ENCODE results near the gene IGSF1. TPM values are rescaled to one million over a fixed set of nuclear protein-coding genes. Genes with fewer than 3 reads are reported as not detected.

IGSF1 gene
- total and polyA plus RNA-seq, 2 of the 4 experiments (the other 2 are of a cell fraction): not detected

DNA sequence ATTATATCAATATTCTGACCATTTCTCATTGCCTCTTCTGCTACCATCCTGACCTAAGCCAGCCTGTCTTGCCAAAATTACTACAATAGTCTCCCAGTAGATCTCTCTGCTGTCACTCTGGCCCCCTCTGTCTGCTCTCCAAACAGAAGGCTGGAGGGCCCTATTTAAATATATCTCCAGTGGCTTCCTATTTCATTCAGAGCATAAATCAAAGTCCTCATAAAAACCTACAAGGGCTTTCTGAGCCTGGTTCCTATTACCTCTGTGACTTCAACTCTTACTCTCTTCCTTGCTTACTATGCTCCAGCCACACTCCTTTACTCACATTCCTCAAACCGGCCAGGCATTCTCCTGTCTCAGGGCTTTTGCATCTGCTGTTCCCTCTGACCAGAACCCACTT lies 19.0 kb downstream of the IGSF1 start:
- CTCF ChIA-PET: no interaction called here
- Histone ChIP-seq H3K79me1 (ENCODE audit: low read depth in 1 of 2, low read length in 2 of 2) (no peaks in the 10 kb centered on the region), H3K14ac (replicated peaks; ENCODE audit: low read depth, low read length) (no peak overlapping the region), H3K56ac (ENCODE audit: extremely low read depth, insufficient read depth, low read length) (no peak overlapping the region), H2AK5ac (ENCODE audit: low read depth, low read length) (no peak overlapping the region), H4K20me1 (ENCODE audit: insufficient read depth, low read length) (no peaks in the 10 kb centered on the region; the same call in 1 of the 2 replicates), H3K27me3 (ENCODE audit: control insufficient read depth, insufficient read depth, low read length) (no peaks in the 10 kb centered on the region), H3K18ac (ENCODE audit: low read depth, low read length) (no peak overlapping the region), H4K91ac (ENCODE audit: insufficient read depth, low read depth, low read length) (no peak overlapping the region), H2AK9ac (replicated peaks; ENCODE audit: low read depth, low read length, poor library complexity) (no peak overlapping the region), H3K9ac (ENCODE audit: low read depth, low read length) (no peak overlapping the region), H2BK5ac (ENCODE audit: low read depth, low read length, poor library complexity, severe bottlenecking) (no peak overlapping the region), H2BK20ac (ENCODE audit: low read depth, low read length) (no peak overlapping the region), H3K4me1 (ENCODE audit: control insufficient read depth, insufficient read depth, low read length) (no peaks in the 10 kb centered on the region), H3K9me1 (ENCODE audit: insufficient read depth, low read length) (no peaks in the 10 kb centered on the region), H4K5ac (ENCODE audit: low read depth, low read length) (no peak overlapping the region), H3K4me3 (ENCODE audit: insufficient read depth, low read depth, low read length) (no peak overlapping the region), H3K4me2 (ENCODE audit: low read depth, low read length) (no peak overlapping the region), H2AFZ (replicated peaks; ENCODE audit: low read length, poor library complexity) (no peak overlapping the region), H2BK15ac (ENCODE audit: low read depth, low read length) (no peak overlapping the region), H3K27ac (ENCODE audit: insufficient read depth, low read length) (no peak overlapping the region), H3K9me3 (ENCODE audit: control insufficient read depth, insufficient read depth, low read length) (no peaks in the 10 kb centered on the region; the same call in 1 of the 2 replicates), H3K36me3 (ENCODE audit: control insufficient read depth, insufficient read depth, low read length) (no peaks in the 10 kb centered on the region), H4K8ac (ENCODE audit: low read depth in 2 of 2, low read length in 2 of 2) (no peak overlapping the region), H3K4ac (ENCODE audit: low read depth, low read length) (no peak overlapping the region), H2BK120ac (ENCODE audit: low read depth, low read length) (no peak overlapping the region), H3K23ac (ENCODE audit: low read depth, low read length) (no peak overlapping the region)
- POLR2A ChIA-PET (ENCODE audit: unreplicated experiment): no interaction called here
- TF ChIP-seq, protein P1, sequence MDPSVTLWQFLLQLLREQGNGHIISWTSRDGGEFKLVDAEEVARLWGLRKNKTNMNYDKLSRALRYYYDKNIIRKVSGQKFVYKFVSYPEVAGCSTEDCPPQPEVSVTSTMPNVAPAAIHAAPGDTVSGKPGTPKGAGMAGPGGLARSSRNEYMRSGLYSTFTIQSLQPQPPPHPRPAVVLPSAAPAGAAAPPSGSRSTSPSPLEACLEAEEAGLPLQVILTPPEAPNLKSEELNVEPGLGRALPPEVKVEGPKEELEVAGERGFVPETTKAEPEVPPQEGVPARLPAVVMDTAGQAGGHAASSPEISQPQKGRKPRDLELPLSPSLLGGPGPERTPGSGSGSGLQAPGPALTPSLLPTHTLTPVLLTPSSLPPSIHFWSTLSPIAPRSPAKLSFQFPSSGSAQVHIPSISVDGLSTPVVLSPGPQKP (IDR thresholded peaks at IDR 0.05; ENCODE audit: borderline replicate concordance, low read depth, low read length): no peak
- TF ChIP-seq POLR2A (IDR thresholded peaks at IDR 0.05; ENCODE audit: low read depth, low read length): no peak
- no peak for TF ChIP-seq MAFK (IDR thresholded peaks at IDR 0.05; ENCODE audit: low read depth, low read length)
- TF ChIP-seq NFE2L2 (IDR thresholded peaks at IDR 0.05; ENCODE audit: low read depth, low read length): no peak
- TF ChIP-seq RFX5 (IDR thresholded peaks at IDR 0.05; ENCODE audit: low read depth, low read length): no peak
- TF ChIP-seq, protein P2, sequence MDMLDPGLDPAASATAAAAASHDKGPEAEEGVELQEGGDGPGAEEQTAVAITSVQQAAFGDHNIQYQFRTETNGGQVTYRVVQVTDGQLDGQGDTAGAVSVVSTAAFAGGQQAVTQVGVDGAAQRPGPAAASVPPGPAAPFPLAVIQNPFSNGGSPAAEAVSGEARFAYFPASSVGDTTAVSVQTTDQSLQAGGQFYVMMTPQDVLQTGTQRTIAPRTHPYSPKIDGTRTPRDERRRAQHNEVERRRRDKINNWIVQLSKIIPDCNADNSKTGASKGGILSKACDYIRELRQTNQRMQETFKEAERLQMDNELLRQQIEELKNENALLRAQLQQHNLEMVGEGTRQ (IDR thresholded peaks at IDR 0.05; ENCODE audit: low read depth, low read length): no peak
- TF ChIP-seq CEBPB (IDR thresholded peaks at IDR 0.05; ENCODE audit: low read depth, low read length): no peak
- no peak for TF ChIP-seq MAZ (IDR thresholded peaks at IDR 0.05; ENCODE audit: borderline replicate concordance, low read depth, low read length)
- no peak for TF ChIP-seq RAD21 (IDR thresholded peaks at IDR 0.05; ENCODE audit: low read length)
- no peak for TF ChIP-seq RCOR1 (IDR thresholded peaks at IDR 0.05; ENCODE audit: insufficient replicate concordance, low read length)
- TF ChIP-seq, protein P3, sequence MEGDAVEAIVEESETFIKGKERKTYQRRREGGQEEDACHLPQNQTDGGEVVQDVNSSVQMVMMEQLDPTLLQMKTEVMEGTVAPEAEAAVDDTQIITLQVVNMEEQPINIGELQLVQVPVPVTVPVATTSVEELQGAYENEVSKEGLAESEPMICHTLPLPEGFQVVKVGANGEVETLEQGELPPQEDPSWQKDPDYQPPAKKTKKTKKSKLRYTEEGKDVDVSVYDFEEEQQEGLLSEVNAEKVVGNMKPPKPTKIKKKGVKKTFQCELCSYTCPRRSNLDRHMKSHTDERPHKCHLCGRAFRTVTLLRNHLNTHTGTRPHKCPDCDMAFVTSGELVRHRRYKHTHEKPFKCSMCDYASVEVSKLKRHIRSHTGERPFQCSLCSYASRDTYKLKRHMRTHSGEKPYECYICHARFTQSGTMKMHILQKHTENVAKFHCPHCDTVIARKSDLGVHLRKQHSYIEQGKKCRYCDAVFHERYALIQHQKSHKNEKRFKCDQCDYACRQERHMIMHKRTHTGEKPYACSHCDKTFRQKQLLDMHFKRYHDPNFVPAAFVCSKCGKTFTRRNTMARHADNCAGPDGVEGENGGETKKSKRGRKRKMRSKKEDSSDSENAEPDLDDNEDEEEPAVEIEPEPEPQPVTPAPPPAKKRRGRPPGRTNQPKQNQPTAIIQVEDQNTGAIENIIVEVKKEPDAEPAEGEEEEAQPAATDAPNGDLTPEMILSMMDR (conservative IDR thresholded peaks at IDR 0.05; ENCODE audit: low read depth, low read length): no peak
- TF ChIP-seq CHD1 (IDR thresholded peaks at IDR 0.05; ENCODE audit: low read depth, low read length): no peak
- no peak for TF ChIP-seq MXI1 (IDR thresholded peaks at IDR 0.05; ENCODE audit: borderline replicate concordance, low read depth, low read length)
- TF ChIP-seq SMC3 (IDR thresholded peaks at IDR 0.05; ENCODE audit: low read depth, low read length): no peak
- TF ChIP-seq BHLHE40 (IDR thresholded peaks at IDR 0.05; ENCODE audit: low read depth, low read length): no peak
- no peak for TF ChIP-seq FOS (IDR thresholded peaks at IDR 0.05; ENCODE audit: low read depth, low read length)
- no peak for ATAC-seq (ENCODE audit: low read depth)
- DNase-seq: no peak
- dilution Hi-C loops (cut with HindIII; ENCODE audit: low sequenced_read_pairs, unreplicated experiment) (no loop called here), intact Hi-C loops (cut with micrococcal nuclease) (no loop called here), in situ Hi-C loops (cut with MboI; ENCODE audit: low sequenced_read_pairs) (no loop called here)
- WGBS, 2 experiments (ENCODE audit: extremely low coverage in 2 of 2, insufficient read length in 1 of 2): 0% methylated on average over 1 of the region's 1 CpG; no CpG with 5 or more reads in 1 of the 2 experiments
- no TSS peak for BruUV-seq (replicated peaks)

Data from IMR-90 (cell line).